ENCODE results near the gene PDE7B.

The PDE7B gene

DNA sequence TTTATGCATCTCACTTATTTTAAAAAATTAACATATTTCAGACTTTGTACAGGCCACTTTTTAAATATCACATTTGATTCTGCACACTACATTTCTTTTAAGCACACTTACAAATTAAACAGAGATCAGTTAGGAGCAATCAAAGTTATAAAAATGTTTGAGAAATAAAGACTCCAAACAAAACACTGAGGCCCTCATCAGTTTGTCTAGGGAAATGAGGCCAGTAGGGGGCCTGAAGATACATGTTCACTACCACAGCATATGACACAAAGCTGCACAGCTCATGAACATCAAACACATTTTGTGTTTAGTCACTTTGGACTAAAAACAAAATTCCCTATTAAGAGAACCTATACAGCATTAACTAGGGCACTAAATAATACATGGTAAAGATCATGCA lies 180.5 kb downstream of the PDE7B start:
- no peak for DNase-seq (ENCODE audit: extremely low read depth, insufficient read length)
- Histone ChIP-seq H3K4me3 (replicated peaks; ENCODE audit: low read depth, low read length) (no peak overlapping the region), H3K27me3 (replicated peaks; ENCODE audit: control insufficient read depth, insufficient read depth, low read length) (no peaks in the 10 kb centered on the region; the same call in none of the 2 replicates), H3K36me3 (ENCODE audit: control insufficient read depth, insufficient read depth, low read length) (no peaks in the 10 kb centered on the region)
- TF ChIP-seq, protein P1, sequence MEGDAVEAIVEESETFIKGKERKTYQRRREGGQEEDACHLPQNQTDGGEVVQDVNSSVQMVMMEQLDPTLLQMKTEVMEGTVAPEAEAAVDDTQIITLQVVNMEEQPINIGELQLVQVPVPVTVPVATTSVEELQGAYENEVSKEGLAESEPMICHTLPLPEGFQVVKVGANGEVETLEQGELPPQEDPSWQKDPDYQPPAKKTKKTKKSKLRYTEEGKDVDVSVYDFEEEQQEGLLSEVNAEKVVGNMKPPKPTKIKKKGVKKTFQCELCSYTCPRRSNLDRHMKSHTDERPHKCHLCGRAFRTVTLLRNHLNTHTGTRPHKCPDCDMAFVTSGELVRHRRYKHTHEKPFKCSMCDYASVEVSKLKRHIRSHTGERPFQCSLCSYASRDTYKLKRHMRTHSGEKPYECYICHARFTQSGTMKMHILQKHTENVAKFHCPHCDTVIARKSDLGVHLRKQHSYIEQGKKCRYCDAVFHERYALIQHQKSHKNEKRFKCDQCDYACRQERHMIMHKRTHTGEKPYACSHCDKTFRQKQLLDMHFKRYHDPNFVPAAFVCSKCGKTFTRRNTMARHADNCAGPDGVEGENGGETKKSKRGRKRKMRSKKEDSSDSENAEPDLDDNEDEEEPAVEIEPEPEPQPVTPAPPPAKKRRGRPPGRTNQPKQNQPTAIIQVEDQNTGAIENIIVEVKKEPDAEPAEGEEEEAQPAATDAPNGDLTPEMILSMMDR (IDR thresholded peaks at IDR 0.05; ENCODE audit: insufficient read depth, low read length, poor library complexity, severe bottlenecking) = peak; percentile 39

DNA sequence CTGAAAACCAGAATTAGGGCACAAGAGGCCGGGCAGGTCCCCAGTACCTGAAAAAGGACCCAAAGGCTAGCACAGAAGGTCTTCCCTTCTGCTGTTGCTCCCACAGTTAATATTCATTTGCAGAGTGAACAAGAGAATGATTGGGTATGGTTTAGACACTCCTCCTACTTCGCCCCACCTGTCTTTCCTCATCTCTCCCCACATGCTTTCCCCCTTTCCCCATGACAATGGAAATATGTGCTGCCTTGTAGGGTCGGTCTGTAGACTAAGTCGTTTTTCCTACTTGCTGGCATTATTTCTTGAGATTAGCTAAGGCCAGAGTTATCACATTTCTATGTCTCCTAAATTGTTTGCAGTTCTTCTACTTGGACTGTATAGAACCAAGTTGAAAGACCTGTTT lies 181.9 kb downstream of the PDE7B start:
- Histone ChIP-seq H3K4me3 (replicated peaks; ENCODE audit: low read depth, low read length) (no peak overlapping the region), H3K27me3 (replicated peaks; ENCODE audit: control insufficient read depth, insufficient read depth, low read length) (no peaks in the 10 kb centered on the region; the same call in none of the 2 replicates), H3K36me3 (ENCODE audit: control insufficient read depth, insufficient read depth, low read length) (no peaks in the 10 kb centered on the region)
- TF ChIP-seq, protein P1 (IDR thresholded peaks at IDR 0.05; ENCODE audit: insufficient read depth, low read length, poor library complexity, severe bottlenecking) = no peak
- no peak for DNase-seq (ENCODE audit: extremely low read depth, insufficient read length)

DNA sequence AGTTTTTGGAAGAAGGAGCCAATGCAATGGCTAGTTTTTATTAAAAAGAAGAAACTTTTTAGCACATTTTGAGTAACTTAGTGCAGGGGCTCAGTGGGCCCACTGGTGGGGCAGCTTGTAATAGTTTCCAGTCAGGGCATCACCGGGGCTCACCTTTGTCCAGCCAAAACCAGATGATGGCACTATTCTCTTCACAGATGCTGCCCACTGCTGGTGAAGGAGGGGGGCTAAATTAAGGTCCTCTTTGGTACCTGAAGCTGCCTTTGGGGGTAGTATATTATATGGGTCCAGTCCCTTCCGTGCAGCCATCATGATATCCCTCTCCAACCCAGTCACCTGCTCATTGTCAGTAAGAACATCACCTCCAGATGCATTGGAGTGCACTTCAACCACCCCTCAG lies 182.9 kb downstream of the PDE7B start:
- Histone ChIP-seq H3K36me3 (ENCODE audit: control insufficient read depth, insufficient read depth, low read length) (no peaks in the 10 kb centered on the region), H3K27me3 (replicated peaks; ENCODE audit: control insufficient read depth, insufficient read depth, low read length) (no peaks in the 10 kb centered on the region; the same call in none of the 2 replicates), H3K4me3 (replicated peaks; ENCODE audit: low read depth, low read length) (no peak overlapping the region)
- DNase-seq (ENCODE audit: extremely low read depth, insufficient read length) = no peak
- TF ChIP-seq, protein P1 (IDR thresholded peaks at IDR 0.05; ENCODE audit: insufficient read depth, low read length, poor library complexity, severe bottlenecking) = peak; percentile 29

DNA sequence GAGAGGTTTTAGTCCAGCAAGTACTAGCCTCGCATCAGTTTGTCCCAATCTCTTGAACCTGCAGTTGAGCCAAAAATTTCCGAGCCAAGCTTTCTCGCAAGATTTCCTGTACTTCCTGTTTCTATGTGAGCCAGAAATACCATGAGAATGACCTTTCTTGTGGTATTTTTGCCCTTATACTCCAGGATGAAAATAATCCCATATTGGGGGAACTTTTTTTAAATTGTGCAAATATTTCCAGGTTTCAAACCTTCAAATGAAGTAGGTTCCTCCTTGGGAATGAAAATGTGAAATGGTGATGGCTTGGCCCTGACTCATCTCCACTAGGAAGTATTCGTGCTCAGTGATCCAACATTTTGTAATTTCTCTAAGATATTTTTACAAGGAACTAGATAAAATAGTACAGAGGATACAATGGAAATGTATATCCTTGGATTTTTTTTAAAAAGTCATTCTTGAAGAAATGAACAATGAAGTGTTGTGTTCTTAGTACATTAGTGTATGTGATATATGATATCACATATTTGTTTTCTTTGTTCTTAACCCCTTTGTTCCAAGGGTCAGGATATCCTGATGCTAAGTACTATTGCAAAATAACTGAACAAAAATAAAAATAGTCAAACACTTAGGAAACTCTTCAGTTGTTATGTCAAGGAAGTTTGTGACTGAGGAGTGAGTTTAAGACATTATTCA lies 184.0 kb downstream of the PDE7B start:
- TF ChIP-seq, protein P1 (IDR thresholded peaks at IDR 0.05; ENCODE audit: insufficient read depth, low read length, poor library complexity, severe bottlenecking) = no peak
- H3K36me3 ChIP-seq (ENCODE audit: control insufficient read depth, insufficient read depth, low read length) = no peaks in the 10 kb centered on the region
- H3K27me3 ChIP-seq (replicated peaks; ENCODE audit: control insufficient read depth, insufficient read depth, low read length) = no peaks in the 10 kb centered on the region; the same call in none of the 2 replicates
- H3K4me3 ChIP-seq (replicated peaks; ENCODE audit: low read depth, low read length) = no peak overlapping the region
- DNase-seq (ENCODE audit: extremely low read depth, insufficient read length) = no peak

DNA sequence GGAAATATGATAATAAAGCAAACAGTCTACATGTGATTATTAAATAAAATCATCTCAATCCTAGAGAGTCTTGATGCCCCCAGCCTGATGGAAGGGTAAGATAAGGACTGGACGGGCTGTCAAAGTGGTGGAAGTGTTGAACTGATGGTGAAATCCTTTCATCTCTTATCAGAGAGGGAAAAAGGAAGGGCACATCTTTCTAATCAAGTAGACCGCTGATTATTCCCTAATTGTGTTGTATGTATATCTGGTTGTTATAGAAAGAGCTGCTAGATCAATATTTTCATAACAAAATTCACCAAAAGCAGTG lies 184.5 kb downstream of the PDE7B start:
- no peak for DNase-seq (ENCODE audit: extremely low read depth, insufficient read length)
- Histone ChIP-seq H3K36me3 (ENCODE audit: control insufficient read depth, insufficient read depth, low read length) (no peaks in the 10 kb centered on the region), H3K4me3 (replicated peaks; ENCODE audit: low read depth, low read length) (no peak overlapping the region), H3K27me3 (replicated peaks; ENCODE audit: control insufficient read depth, insufficient read depth, low read length) (no peaks in the 10 kb centered on the region; the same call in none of the 2 replicates)
- TF ChIP-seq, protein P1 (IDR thresholded peaks at IDR 0.05; ENCODE audit: insufficient read depth, low read length, poor library complexity, severe bottlenecking) = no peak

DNA sequence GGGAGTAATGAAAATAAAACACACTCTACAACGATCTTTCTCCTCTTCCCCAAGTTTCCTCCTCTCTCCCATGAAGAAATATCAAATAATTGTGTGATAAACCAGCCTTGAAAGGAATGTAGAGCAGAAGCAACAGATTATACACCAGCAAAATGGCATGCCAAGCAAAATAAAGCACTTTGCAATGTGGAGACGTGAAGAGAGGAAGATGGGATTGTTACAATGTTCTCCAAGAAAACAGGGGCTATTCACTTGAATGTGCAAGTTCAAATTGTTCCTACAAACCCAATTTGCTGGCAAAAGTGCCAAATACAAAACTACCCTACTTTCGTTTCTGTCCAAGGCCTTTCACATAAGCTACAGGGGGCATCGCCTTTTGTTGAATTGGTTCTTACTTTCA lies 185.1 kb downstream of the PDE7B start:
- Histone ChIP-seq H3K4me3 (replicated peaks; ENCODE audit: low read depth, low read length) (no peak overlapping the region), H3K27me3 (replicated peaks; ENCODE audit: control insufficient read depth, insufficient read depth, low read length) (no peaks in the 10 kb centered on the region; the same call in none of the 2 replicates), H3K36me3 (ENCODE audit: control insufficient read depth, insufficient read depth, low read length) (no peaks in the 10 kb centered on the region)
- no peak for DNase-seq (ENCODE audit: extremely low read depth, insufficient read length)
- TF ChIP-seq, protein P1 (IDR thresholded peaks at IDR 0.05; ENCODE audit: insufficient read depth, low read length, poor library complexity, severe bottlenecking) = no peak

All from GM06990 (cell line).